Measurements from ENCODE around the gene ANP32B.

Gene ANP32B

DNA sequence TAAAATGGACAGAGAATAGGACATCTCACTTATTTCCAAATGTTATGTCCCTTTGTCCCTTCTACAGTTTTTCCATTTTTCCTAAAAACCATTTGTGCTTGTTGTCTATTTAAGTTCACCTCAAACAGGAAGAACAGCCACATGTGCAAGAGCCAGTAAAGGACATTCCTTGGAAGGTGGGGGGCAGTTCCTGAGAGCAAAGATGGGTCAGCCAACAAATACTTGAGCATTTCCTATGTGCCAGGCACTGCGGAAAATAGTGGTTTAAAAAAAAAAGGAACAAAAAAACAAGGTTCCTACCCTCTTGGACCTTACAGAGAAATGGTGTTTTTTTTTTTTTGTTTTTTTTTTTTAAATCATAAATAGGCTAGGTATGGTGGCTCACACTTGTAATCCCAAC, 26.8 kb downstream of the ANP32B start:
- no peaks in the 10 kb centered on the region for H3K4me1 ChIP-seq (ENCODE audit: insufficient read depth, low read length, severe bottlenecking)
- no peak overlapping the region for H3K4me2 ChIP-seq (ENCODE audit: low read length)
- no peak overlapping the region for H2AFZ ChIP-seq (ENCODE audit: low read length)
- 0 out of 2 replicates have a peak, but pooled peaks cover 2% of the 10 kb centered on the region for H4K20me1 ChIP-seq (ENCODE audit: insufficient read depth, low read length)
- no peak overlapping the region for H3K27ac ChIP-seq (ENCODE audit: low read depth, low read length, poor library complexity, severe bottlenecking)
- H3F3A ChIP-seq (ENCODE audit: insufficient read depth, low read length), result no peaks in the 10 kb centered on the region
- H3K36me3 ChIP-seq (ENCODE audit: insufficient read depth, low read length), result peaks cover 100% of the 10 kb centered on the region
- TF ChIP-seq CTCF (IDR thresholded peaks at IDR 0.05; ENCODE audit: low read length), result no peak
- TF ChIP-seq EZH2 (IDR thresholded peaks at IDR 0.05; ENCODE audit: borderline replicate concordance, low read length), result no peak
- H3K79me2 ChIP-seq (ENCODE audit: insufficient read depth, low read length), result no peaks in the 10 kb centered on the region
- H3K9ac ChIP-seq (ENCODE audit: low read length), result no peak overlapping the region
- H3K9me2 ChIP-seq (ENCODE audit: low read depth, low read length), result no peaks in the 10 kb centered on the region
- no peaks in the 10 kb centered on the region for H3K9me3 ChIP-seq (ENCODE audit: low read length)
- no peak overlapping the region for H3K4me3 ChIP-seq (ENCODE audit: low read depth, low read length, poor library complexity, severe bottlenecking)
- H3K27me3 ChIP-seq (ENCODE audit: insufficient read depth, low read length), result no peaks in the 10 kb centered on the region

- Histone ChIP-seq H3K9me3 (ENCODE audit: low read length) (no peaks in the 10 kb centered on the region), H3K79me2 (ENCODE audit: insufficient read depth, low read length) (no peaks in the 10 kb centered on the region), H3K4me1 (ENCODE audit: insufficient read depth, low read length, severe bottlenecking) (no peaks in the 10 kb centered on the region), H3K9ac (ENCODE audit: low read length) (no peak overlapping the region), H3K9me2 (ENCODE audit: low read depth, low read length) (no peaks in the 10 kb centered on the region), H3K4me3 (ENCODE audit: low read depth, low read length, poor library complexity, severe bottlenecking) (no peak overlapping the region), H3F3A (ENCODE audit: insufficient read depth, low read length) (no peaks in the 10 kb centered on the region), H3K4me2 (ENCODE audit: low read length) (no peak overlapping the region), H3K36me3 (ENCODE audit: insufficient read depth, low read length) (peaks cover 100% of the 10 kb centered on the region), H3K27me3 (ENCODE audit: insufficient read depth, low read length) (no peaks in the 10 kb centered on the region), H4K20me1 (ENCODE audit: insufficient read depth, low read length) (0 out of 2 replicates have a peak, but pooled peaks cover 2% of the 10 kb centered on the region), H3K27ac (ENCODE audit: low read depth, low read length, poor library complexity, severe bottlenecking) (no peak overlapping the region), H2AFZ (ENCODE audit: low read length) (no peak overlapping the region)
- TF ChIP-seq CTCF (IDR thresholded peaks at IDR 0.05; ENCODE audit: low read length), result no peak
- TF ChIP-seq EZH2 (IDR thresholded peaks at IDR 0.05; ENCODE audit: borderline replicate concordance, low read length), result no peak
Observed at GRCh38 chr9:98010445-98010844, 27.3 kb downstream of the ANP32B start.

DNA sequence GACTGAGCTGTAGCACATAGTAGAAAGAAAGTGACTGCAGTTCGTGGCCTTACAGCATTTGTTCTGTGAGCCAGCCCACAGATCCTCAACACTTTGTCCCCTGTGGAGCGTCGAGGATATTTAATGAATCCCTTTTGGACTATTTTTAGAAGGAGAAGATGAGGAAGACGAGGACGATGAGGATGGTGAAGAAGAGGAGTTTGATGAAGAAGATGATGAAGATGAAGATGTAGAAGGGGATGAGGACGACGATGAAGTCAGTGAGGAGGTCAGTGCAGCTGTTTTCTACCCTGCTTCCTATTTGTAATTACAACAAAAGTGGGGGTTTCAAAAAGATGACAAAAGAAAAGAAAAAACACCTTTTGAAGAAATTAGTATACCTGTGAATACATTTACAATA, 28.0 kb downstream of the ANP32B start:
- Histone ChIP-seq H3K9ac (ENCODE audit: low read length) (no peak overlapping the region), H3K36me3 (ENCODE audit: insufficient read depth, low read length) (peaks cover 100% of the 10 kb centered on the region)

More for the DNA sequence above, 28.0 kb downstream of the ANP32B start:
- no peak overlapping the region for H3K4me2 ChIP-seq (ENCODE audit: low read length)
- H3K27ac ChIP-seq (ENCODE audit: low read depth, low read length, poor library complexity, severe bottlenecking), result no peak overlapping the region
- no peaks in the 10 kb centered on the region for H3K9me3 ChIP-seq (ENCODE audit: low read length)
- TF ChIP-seq CTCF (IDR thresholded peaks at IDR 0.05; ENCODE audit: low read length), result no peak
- no peak for TF ChIP-seq EZH2 (IDR thresholded peaks at IDR 0.05; ENCODE audit: borderline replicate concordance, low read length)
- no peak overlapping the region for H3K4me3 ChIP-seq (ENCODE audit: low read depth, low read length, poor library complexity, severe bottlenecking)
- no peaks in the 10 kb centered on the region for H3K27me3 ChIP-seq (ENCODE audit: insufficient read depth, low read length)
- H2AFZ ChIP-seq (ENCODE audit: low read length), result no peak overlapping the region
- 0 out of 2 replicates have a peak, but pooled peaks cover 2% of the 10 kb centered on the region for H4K20me1 ChIP-seq (ENCODE audit: insufficient read depth, low read length)
- no peaks in the 10 kb centered on the region for H3K79me2 ChIP-seq (ENCODE audit: insufficient read depth, low read length)
- H3K9me2 ChIP-seq (ENCODE audit: low read depth, low read length), result no peaks in the 10 kb centered on the region
- no peaks in the 10 kb centered on the region for H3F3A ChIP-seq (ENCODE audit: insufficient read depth, low read length)
- H3K4me1 ChIP-seq (ENCODE audit: insufficient read depth, low read length, severe bottlenecking), result no peaks in the 10 kb centered on the region

Measured in OCI-LY1 (cell line).